Testis (tissue), 3 donors: ENCODE data around the gene GRM4. TPM values are rescaled to one million over a fixed set of nuclear protein-coding genes. Genes with fewer than 3 reads are reported as not detected.

ENCODE experiments used
- DNase-seq: peaks from one replicate; pipeline ENCODE4 v3.0.0-alpha.2; 2019
- H3K27ac ChIP-seq, 2 donors: fragments of 200-600 bp; sonication (generic); one replicate each; pipeline ENCODE4 v1.5.1; 2019
- H3K27me3 ChIP-seq: fragments of 200-600 bp; sonication (generic); one replicate; pipeline ENCODE4 v1.5.1; 2019
- H3K36me3 ChIP-seq: fragments of 200-600 bp; sonication (generic); one replicate; pipeline ENCODE4 v1.5.1; 2017; ENCODE audit warnings: low read depth; ENCODE audit errors: missing control alignments
- H3K4me1 ChIP-seq: fragments of 200-600 bp; sonication (generic); one replicate; pipeline ENCODE4 v1.5.1; 2019
- H3K4me3 ChIP-seq, 2 donors: fragments of 200-600 bp; sonication (generic); one replicate each; pipeline ENCODE4 v1.5.1; 2017 to 2019
- H3K9me3 ChIP-seq: fragments of 200-600 bp; sonication (generic); one replicate; pipeline ENCODE4 v1.5.1; 2017
- POLR2A ChIP-seq: fragments of 450-650 bp; IDR thresholded peaks from one replicate; pipeline ENCODE4 v1.6.1; 2017; ENCODE audit warnings: antibody characterized with exemption, mild to moderate bottlenecking, moderate library complexity
- WGBS, 2 donors: methylation state at CpG; one replicate each; pipeline ENCODE4 v1.1.5; 2018; 5-methylcytosine and 5-hydroxymethylcytosine counted together
- intact Hi-C: fragments of 100-400 bp; cut with DNase I; formaldehyde crosslinking; loops from one replicate; pipeline ENCODE4 v1.15.1; 2023; ENCODE audit warnings: low total_unique reads
- polyA plus RNA-seq: library from polyadenylated mRNA; stranded (reverse); fragments of 350-450 nt; fragmentation: Illumina TruSeq; extraction: RNeasy Lipid Tissue Mini Kit (QIAGEN cat#74804); gene quantifications from one replicate; pipeline ENCODE4 v1.2.3, GENCODE V29; 2014; ENCODE audit warnings: low read depth, low replicate concordance; ENCODE audit not compliant: insufficient read depth
- total RNA-seq, 2 donors: library from RNA; depleted of rRNA; stranded (reverse); fragments of >200 nt; gene quantifications; one replicate each; pipeline ENCODE4 v1.2.3, GENCODE V29; 2016
- TF ChIP-seq, protein P1 (sequence below), 3 experiments: fragments of 450-650 bp in 2 of 3; fragments of 200-600 bp in 1 of 3; sonication (generic) in 1 of 3; IDR thresholded peaks; one replicate each; pipeline ENCODE4 v1.5.1; 2016 to 2019; ENCODE audit warnings: antibody characterized with exemption in 3 of 3, mild to moderate bottlenecking in 2 of 3, moderate library complexity in 1 of 3

The GRM4 gene
- total and polyA plus RNA-seq, 3 donors from 2014 or later = 1.6 to 3.5 (median 3.5) TPM

DNA sequence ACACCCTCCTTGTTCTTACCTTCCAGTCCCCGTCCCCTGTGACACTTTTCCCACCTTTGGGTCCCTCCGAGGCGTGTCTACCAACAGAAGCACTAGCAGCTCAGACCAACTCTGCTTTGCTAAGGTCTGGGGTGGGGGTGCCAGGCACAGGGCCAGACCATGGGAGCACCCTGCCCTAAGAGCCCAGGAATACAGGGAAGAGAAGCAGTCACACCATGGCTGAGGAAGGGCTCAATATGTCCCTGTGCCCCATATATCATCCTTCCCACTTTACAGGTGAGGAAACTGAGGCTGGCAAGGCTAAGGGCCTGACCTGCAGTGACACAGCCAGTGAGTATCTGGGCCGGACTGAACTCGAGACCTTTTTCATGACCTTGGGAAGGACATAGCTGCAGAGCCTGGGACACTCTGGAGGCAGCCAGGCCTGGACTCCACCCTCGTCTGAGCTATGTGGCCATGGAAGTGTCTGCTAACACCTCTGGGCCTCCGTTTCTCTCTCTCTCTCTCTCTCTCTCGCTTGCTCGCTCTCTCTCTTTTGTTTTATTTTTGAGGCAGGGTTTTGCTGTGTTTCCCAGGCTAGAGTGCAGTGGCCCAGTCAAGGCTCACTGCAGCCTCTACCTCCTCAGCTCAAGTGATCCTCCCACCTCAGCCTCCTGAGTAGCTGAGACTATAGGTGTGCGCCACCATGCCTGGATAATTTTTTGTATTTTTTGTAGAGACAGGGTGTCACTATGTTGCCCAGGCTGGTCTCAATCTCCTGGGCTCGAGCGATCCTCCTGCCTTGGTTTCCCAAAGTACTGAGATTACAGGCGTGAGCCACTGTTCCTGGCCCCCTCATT, 156.7 kb downstream of the GRM4 start:
- H3K27me3 ChIP-seq = no peaks in the 10 kb centered on the region
- no peak for TF ChIP-seq POLR2A
- TF ChIP-seq, protein P1, sequence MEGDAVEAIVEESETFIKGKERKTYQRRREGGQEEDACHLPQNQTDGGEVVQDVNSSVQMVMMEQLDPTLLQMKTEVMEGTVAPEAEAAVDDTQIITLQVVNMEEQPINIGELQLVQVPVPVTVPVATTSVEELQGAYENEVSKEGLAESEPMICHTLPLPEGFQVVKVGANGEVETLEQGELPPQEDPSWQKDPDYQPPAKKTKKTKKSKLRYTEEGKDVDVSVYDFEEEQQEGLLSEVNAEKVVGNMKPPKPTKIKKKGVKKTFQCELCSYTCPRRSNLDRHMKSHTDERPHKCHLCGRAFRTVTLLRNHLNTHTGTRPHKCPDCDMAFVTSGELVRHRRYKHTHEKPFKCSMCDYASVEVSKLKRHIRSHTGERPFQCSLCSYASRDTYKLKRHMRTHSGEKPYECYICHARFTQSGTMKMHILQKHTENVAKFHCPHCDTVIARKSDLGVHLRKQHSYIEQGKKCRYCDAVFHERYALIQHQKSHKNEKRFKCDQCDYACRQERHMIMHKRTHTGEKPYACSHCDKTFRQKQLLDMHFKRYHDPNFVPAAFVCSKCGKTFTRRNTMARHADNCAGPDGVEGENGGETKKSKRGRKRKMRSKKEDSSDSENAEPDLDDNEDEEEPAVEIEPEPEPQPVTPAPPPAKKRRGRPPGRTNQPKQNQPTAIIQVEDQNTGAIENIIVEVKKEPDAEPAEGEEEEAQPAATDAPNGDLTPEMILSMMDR (IDR thresholded peaks at IDR 0.05) = no peak
- H3K9me3 ChIP-seq = no peaks in the 10 kb centered on the region
- H3K4me3 ChIP-seq = no peak overlapping the region
- intact Hi-C loops = no loop called here
- H3K36me3 ChIP-seq = no peaks in the 10 kb centered on the region
- no peaks in the 10 kb centered on the region for H3K4me1 ChIP-seq
- no peak for DNase-seq
- H3K27ac ChIP-seq = no peak overlapping the region
- WGBS, 2 donors = 88 to 90% methylated on average over 11 to 13 of the region's 13 CpGs

DNA sequence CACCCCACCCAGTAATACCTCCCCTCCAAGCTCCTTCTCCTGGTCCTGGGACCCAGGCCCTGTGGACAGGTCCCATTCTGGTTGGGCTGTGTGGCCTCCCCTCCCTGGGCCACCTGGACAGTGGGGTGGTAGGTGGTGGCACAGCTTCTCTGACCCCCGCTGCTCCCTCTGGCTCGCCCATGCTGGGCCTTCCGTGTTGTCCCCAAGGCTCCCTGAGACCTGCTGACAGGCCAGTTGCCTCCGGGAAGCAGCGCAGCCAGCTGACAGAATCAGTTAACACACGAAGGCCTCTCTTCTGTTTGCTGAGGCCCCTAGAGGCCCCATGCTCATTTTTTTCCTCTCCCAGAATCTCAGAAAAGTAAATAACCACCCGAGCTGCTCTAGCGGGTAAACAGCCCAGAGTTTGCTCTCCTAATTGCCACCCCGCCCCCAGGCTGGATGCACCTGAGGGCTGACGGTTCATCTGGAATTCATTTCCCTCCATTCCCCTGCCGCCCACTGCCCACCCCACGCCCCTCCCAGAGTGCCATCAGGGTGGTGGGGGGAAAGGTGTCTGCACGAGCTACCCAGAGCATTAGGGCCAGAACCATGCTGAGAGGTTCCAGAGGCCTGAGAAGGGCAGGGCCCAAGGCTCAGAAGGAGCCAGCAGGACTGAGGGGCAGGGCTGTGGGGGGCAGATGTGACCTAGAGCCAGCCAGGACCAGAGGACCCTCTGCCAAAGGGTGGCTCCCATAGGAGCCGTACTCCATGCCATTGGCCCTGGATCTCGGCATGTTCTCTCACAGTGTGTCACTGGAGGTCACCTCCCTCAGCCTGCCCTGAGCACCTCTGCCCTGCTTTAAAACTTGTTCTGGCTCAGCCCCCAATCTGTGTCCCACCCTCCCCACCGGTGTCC, 157.5 kb downstream of the GRM4 start:
- no peak for TF ChIP-seq POLR2A
- TF ChIP-seq, protein P1 (IDR thresholded peaks at IDR 0.05) = no peak
- intact Hi-C loops = no loop called here
- H3K36me3 ChIP-seq = no peaks in the 10 kb centered on the region
- no peak for DNase-seq
- H3K27me3 ChIP-seq = no peaks in the 10 kb centered on the region
- no peaks in the 10 kb centered on the region for H3K4me1 ChIP-seq
- H3K27ac ChIP-seq = no peak overlapping the region
- H3K9me3 ChIP-seq = no peaks in the 10 kb centered on the region
- WGBS, 2 donors = 76% methylated on average over 12 to 16 of the region's 16 CpGs
- no peak overlapping the region for H3K4me3 ChIP-seq

DNA sequence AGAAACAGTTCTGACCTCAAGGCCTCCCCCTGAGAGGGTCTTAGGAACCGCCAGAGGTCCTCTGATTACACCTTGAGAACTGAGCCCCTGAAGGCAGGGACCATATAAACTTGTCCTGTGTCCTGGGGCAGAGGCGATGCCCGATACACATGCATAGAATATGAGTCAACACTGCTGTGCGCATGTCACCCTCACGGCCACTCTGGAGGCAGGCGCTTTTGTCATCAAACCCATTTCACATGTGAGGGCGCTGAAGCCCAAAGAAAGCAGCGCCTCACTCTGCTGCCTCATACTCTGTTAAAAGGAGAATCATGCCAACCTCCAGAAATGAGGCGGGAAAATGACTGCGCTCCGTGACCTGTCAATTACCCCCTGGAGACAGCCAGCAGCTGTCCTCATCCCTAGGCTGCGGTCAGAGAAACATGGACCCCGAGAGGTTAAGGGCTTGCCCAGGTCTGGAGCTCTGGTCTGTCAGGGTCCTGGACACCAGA, 158.3 kb downstream of the GRM4 start:
- no peak for DNase-seq
- H3K27me3 ChIP-seq = no peaks in the 10 kb centered on the region
- H3K36me3 ChIP-seq = no peaks in the 10 kb centered on the region
- 87 to 92% methylated on average over 13 of the region's 13 CpGs for WGBS, 2 donors
- H3K4me1 ChIP-seq = no peaks in the 10 kb centered on the region
- no peaks in the 10 kb centered on the region for H3K9me3 ChIP-seq
- TF ChIP-seq POLR2A = no peak
- intact Hi-C loops = no loop called here
- H3K27ac ChIP-seq = no peak overlapping the region
- no peak overlapping the region for H3K4me3 ChIP-seq

- no peak for DNase-seq
- TF ChIP-seq, protein P1 (IDR thresholded peaks at IDR 0.05) = no peak
- no peak for TF ChIP-seq POLR2A
- no peak overlapping the region for H3K27ac ChIP-seq
- H3K9me3 ChIP-seq = no peaks in the 10 kb centered on the region
- H3K4me3 ChIP-seq = no peak overlapping the region
- WGBS, 2 donors = 91 to 94% methylated on average over 1 of the region's 1 CpG
- H3K27me3 ChIP-seq = no peaks in the 10 kb centered on the region
- H3K36me3 ChIP-seq = no peaks in the 10 kb centered on the region
- no peaks in the 10 kb centered on the region for H3K4me1 ChIP-seq
- intact Hi-C loops = no loop called here
These were observed 159.9 kb downstream of the GRM4 start for GRCh38 chr6:33985947-33986346.

- Histone ChIP-seq H3K36me3 (no peaks in the 10 kb centered on the region), H3K27ac (no peak overlapping the region), H3K9me3 (no peaks in the 10 kb centered on the region), H3K4me3 (no peak overlapping the region), H3K27me3 (no peaks in the 10 kb centered on the region), H3K4me1 (no peaks in the 10 kb centered on the region)
- TF ChIP-seq POLR2A = no peak
- 66 to 70% methylated on average over 9 to 14 of the region's 14 CpGs for WGBS, 2 donors
- intact Hi-C loops = no loop called here
- DNase-seq = no peak
These were observed 160.6 kb downstream of the GRM4 start for GRCh38 chr6:33985313-33985751.
